SK-N-SH treated with all-trans-retinoic acid at 6 μM for 48 hours (cell line): ENCODE data around the gene RASSF1.

Experiments used
- ATAC-seq: fragments of 200-7000 bp; cut with Tn5 transposase; 3 replicates; pipeline ENCODE4 v1.9.1; 2020; ENCODE audit warnings: mild to moderate bottlenecking, moderate library complexity
- ARNTL ChIP-seq: fragments of 450-650 bp; formaldehyde crosslinking; IDR thresholded peaks from 2 replicates; pipeline ENCODE4 v1.5.0; 2020; ENCODE audit warnings: low read depth, mild to moderate bottlenecking, moderate library complexity, borderline replicate concordance
- BACH2 ChIP-seq: fragments of 250-450 bp; sonication (Bioruptor Pico); IDR thresholded peaks from 2 replicates; pipeline ENCODE4 v1.9.0; 2021; ENCODE audit warnings: mild to moderate bottlenecking, borderline replicate concordance
- CSDC2 ChIP-seq: fragments of 250-450 bp; sonication (Bioruptor Pico); IDR thresholded peaks from 2 replicates; pipeline ENCODE4 v1.5.0; 2020; ENCODE audit warnings: mild to moderate bottlenecking, moderate library complexity
- ESRRG ChIP-seq: fragments of 250-450 bp; sonication (Bioruptor Pico); IDR thresholded peaks from 2 replicates; pipeline ENCODE4 v1.6.1; 2021; ENCODE audit warnings: mild to moderate bottlenecking
- GLIS3 ChIP-seq: fragments of 250-450 bp; sonication (Bioruptor Pico); IDR thresholded peaks from 2 replicates; pipeline ENCODE4 v1.5.0; 2020; ENCODE audit warnings: mild to moderate bottlenecking, moderate library complexity
- ISL1 ChIP-seq: fragments of 250-450 bp; sonication (Bioruptor Pico); IDR thresholded peaks from 2 replicates; pipeline ENCODE4 v2.1.2; 2022; ENCODE audit warnings: mild to moderate bottlenecking, moderate library complexity
- OSR1 ChIP-seq: fragments of 250-450 bp; sonication (Bioruptor Pico); IDR thresholded peaks from 2 replicates; pipeline ENCODE4 v1.8.0; 2022; ENCODE audit warnings: moderate library complexity, mild to moderate bottlenecking, inconsistent platforms
- PPARA ChIP-seq: fragments of 250-450 bp; sonication (Bioruptor Pico); IDR thresholded peaks from 2 replicates; pipeline ENCODE4 v1.5.0; 2020; ENCODE audit warnings: mild to moderate bottlenecking, borderline replicate concordance
- TCF4 ChIP-seq: fragments of 250-450 bp; sonication (Bioruptor Pico); IDR thresholded peaks from 2 replicates; pipeline ENCODE4 v1.8.0; 2021; ENCODE audit warnings: mild to moderate bottlenecking, moderate library complexity, borderline replicate concordance
- TOX ChIP-seq: fragments of 250-450 bp; sonication (Bioruptor Pico); IDR thresholded peaks from 2 replicates; pipeline ENCODE4 v1.8.0; 2021; ENCODE audit warnings: mild to moderate bottlenecking, moderate library complexity, borderline replicate concordance
- ZC3H10 ChIP-seq: fragments of 250-450 bp; sonication (Bioruptor Pico); IDR thresholded peaks from 2 replicates; pipeline ENCODE4 v1.5.1; 2021; ENCODE audit warnings: mild to moderate bottlenecking, moderate library complexity
- ZFP3 ChIP-seq: fragments of 250-450 bp; sonication (Bioruptor Pico); IDR thresholded peaks from 2 replicates; pipeline ENCODE4 v1.5.0; 2020; ENCODE audit warnings: mild to moderate bottlenecking, moderate library complexity
- ZNF565 ChIP-seq: fragments of 450-650 bp; formaldehyde crosslinking; conservative IDR thresholded peaks from 2 replicates; pipeline ENCODE4 v1.5.0; 2020; ENCODE audit warnings: low read depth, mild to moderate bottlenecking, moderate library complexity
- ZNF70 ChIP-seq: fragments of 450-650 bp; formaldehyde crosslinking; IDR thresholded peaks from 2 replicates; pipeline ENCODE4 v1.5.0; 2020; ENCODE audit warnings: mild to moderate bottlenecking, moderate library complexity
- ZNF8 ChIP-seq: fragments of 450-650 bp; formaldehyde crosslinking; IDR thresholded peaks from 2 replicates; pipeline ENCODE4 v1.5.0; 2020; ENCODE audit warnings: mild to moderate bottlenecking, moderate library complexity
- TF ChIP-seq, protein P1 (sequence below): fragments of 250-450 bp; sonication (Bioruptor Pico); IDR thresholded peaks from 2 replicates; pipeline ENCODE4 v1.5.1; 2021; ENCODE audit warnings: mild to moderate bottlenecking, moderate library complexity
- TF ChIP-seq, protein P2 (sequence below): fragments of 250-450 bp; sonication (Bioruptor Pico); IDR thresholded peaks from 2 replicates; pipeline ENCODE4 v1.8.0; 2021; ENCODE audit warnings: low read depth, mild to moderate bottlenecking, moderate library complexity, borderline replicate concordance
- TF ChIP-seq, protein P3 (sequence below): fragments of 250-450 bp; sonication (Bioruptor Pico); IDR thresholded peaks from 2 replicates; pipeline ENCODE4 v1.5.1; 2020; ENCODE audit warnings: low read depth, mild to moderate bottlenecking, moderate library complexity
- TF ChIP-seq, protein P4 (sequence below): fragments of 250-450 bp; sonication (Bioruptor Pico); IDR thresholded peaks from 2 replicates; pipeline ENCODE4 v1.5.0; 2020; ENCODE audit warnings: mild to moderate bottlenecking, moderate library complexity
- TF ChIP-seq, protein P5 (sequence below): fragments of 250-450 bp; sonication (Bioruptor Pico); IDR thresholded peaks from 2 replicates; pipeline ENCODE4 v1.8.0; 2020; ENCODE audit warnings: mild to moderate bottlenecking, moderate library complexity, borderline replicate concordance

Gene RASSF1

DNA sequence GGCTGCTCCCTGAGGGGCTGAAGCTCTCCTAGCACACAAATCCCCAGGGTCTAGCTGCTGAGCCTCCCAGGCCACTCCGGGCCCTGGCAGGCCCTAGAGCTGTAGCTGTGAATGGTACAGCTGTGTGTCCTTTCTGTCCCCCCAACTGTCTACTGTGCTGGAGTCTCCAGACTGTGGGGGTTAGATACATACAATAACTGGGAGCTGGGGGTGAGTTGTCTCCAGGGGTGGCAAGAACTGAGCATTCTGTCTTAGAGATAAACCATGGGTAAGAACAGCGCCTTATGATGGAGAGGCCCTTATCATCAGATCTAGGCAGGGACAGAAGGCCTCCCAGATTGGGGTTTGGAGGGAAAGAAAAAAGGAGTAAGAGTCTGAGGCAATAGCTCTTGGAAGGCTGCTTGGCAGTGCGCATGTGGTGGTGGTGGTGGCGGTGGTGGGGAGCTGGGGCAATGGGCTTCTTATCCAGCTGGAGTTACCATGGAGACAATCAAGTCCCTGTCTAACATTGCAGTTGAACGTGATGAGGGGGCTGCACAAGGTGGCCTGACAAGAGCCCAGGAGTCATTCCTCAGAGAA lies 13.6 kb upstream of the RASSF1 start:
- ATAC-seq: no peak
- TF ChIP-seq ZC3H10 (CRISPR knock-in tag): no peak
- no peak for TF ChIP-seq OSR1 (CRISPR knock-in tag)
- TF ChIP-seq, all 23 proteins: peak for 0

DNA sequence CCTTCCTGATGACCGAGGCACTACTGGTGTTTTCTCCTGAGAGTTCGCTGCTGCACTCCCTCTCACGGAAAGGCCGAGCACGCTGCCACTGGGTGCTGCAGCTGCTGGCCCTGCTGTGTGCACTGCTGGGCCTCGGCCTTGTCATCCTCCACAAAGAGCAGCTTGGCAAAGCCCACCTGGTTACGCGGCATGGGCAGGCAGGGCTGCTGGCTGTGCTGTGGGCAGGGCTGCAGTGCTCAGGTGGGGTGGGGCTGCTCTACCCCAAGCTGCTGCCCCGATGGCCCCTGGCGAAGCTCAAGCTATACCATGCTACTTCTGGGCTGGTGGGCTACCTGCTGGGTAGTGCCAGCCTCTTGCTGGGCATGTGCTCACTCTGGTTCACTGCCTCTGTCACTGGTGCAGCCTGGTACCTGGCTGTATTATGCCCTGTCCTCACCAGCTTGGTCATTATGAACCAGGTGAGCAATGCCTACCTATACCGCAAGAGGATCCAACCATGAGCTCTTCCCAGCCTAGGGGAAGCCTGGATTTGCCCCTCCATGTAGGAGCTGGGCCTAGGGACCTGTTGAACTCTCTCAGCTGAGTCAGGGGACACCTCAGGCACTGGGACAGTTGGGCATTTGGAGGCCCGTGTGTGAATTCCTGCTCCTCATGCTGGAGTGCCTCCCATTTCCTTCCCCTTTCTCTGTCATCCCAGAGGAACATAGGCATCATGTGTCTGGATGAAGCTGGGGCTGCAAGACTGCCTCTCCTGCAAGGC lies 12.8 kb upstream of the RASSF1 start:
- TF ChIP-seq ZNF565 (CRISPR knock-in tag) (no peak), TCF4 (CRISPR knock-in tag) (no peak), ZFP3 (CRISPR knock-in tag) (no peak), ZC3H10 (CRISPR knock-in tag) (no peak), TOX (CRISPR knock-in tag) (no peak), ZNF70 (CRISPR knock-in tag) (no peak), ESRRG (CRISPR knock-in tag) (no peak), GLIS3 (CRISPR knock-in tag) (no peak), ARNTL (no peak), BACH2 (CRISPR knock-in tag) (no peak), ZNF8 (CRISPR knock-in tag) (no peak), CSDC2 (CRISPR knock-in tag) (no peak)
- TF ChIP-seq, protein P1, sequence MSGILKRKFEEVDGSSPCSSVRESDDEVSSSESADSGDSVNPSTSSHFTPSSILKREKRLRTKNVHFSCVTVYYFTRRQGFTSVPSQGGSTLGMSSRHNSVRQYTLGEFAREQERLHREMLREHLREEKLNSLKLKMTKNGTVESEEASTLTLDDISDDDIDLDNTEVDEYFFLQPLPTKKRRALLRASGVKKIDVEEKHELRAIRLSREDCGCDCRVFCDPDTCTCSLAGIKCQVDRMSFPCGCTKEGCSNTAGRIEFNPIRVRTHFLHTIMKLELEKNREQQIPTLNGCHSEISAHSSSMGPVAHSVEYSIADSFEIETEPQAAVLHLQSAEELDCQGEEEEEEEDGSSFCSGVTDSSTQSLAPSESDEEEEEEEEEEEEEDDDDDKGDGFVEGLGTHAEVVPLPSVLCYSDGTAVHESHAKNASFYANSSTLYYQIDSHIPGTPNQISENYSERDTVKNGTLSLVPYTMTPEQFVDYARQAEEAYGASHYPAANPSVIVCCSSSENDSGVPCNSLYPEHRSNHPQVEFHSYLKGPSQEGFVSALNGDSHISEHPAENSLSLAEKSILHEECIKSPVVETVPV (CRISPR knock-in tag): no peak
- TF ChIP-seq, protein P2, sequence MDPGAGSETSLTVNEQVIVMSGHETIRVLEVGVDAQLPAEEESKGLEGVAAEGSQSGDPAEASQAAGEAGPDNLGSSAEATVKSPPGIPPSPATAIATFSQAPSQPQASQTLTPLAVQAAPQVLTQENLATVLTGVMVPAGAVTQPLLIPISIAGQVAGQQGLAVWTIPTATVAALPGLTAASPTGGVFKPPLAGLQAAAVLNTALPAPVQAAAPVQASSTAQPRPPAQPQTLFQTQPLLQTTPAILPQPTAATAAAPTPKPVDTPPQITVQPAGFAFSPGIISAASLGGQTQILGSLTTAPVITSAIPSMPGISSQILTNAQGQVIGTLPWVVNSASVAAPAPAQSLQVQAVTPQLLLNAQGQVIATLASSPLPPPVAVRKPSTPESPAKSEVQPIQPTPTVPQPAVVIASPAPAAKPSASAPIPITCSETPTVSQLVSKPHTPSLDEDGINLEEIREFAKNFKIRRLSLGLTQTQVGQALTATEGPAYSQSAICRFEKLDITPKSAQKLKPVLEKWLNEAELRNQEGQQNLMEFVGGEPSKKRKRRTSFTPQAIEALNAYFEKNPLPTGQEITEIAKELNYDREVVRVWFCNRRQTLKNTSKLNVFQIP (CRISPR knock-in tag): no peak
- TF ChIP-seq, all 23 proteins: peak for 0
- ATAC-seq: no peak

DNA sequence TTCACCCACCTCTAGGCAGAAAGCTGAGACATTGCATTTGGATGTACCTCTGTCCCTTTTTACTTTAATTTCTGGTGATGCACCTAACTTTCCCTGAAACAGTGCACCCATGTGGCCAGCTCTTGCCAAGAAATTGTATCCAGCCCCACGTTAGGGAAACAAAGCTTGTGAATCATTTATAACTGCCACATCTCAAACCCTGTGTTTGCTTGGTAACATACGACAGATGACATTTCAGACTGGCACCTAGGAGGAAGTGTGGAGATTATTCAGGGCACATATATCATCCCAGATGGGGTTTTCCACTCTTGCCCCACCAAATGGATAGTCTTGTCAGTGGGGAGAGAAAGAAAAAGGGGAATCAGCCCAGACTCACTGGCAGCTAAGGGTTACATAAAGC lies 12.1 kb upstream of the RASSF1 start:
- TF ChIP-seq TOX (CRISPR knock-in tag): no peak
- no peak for TF ChIP-seq GLIS3 (CRISPR knock-in tag)
- TF ChIP-seq ARNTL: no peak
- ATAC-seq: no peak

DNA sequence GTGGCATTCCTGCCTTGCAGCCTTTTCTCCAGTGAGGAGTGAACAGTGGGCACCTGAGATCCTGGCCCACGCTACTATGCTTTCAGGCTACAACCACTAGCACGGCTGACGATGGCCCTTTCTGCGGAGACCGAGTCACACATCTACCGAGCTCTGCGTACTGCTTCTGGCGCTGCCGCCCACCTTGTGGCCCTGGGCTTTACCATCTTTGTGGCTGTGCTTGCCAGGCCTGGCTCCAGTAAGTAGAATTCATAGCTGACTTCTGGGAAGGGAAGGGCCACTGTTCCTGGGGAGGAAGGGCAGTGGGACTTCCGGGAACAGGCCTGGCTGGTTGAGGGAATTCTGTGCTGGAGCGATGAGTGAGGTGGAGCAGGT lies 10.7 kb upstream of the RASSF1 start:
- no peak for TF ChIP-seq GLIS3 (CRISPR knock-in tag)
- TF ChIP-seq PPARA (CRISPR knock-in tag): no peak
- TF ChIP-seq ESRRG (CRISPR knock-in tag): no peak
- no peak for TF ChIP-seq ZNF565 (CRISPR knock-in tag)
- TF ChIP-seq ISL1 (CRISPR knock-in tag): no peak
- no peak for ATAC-seq

DNA sequence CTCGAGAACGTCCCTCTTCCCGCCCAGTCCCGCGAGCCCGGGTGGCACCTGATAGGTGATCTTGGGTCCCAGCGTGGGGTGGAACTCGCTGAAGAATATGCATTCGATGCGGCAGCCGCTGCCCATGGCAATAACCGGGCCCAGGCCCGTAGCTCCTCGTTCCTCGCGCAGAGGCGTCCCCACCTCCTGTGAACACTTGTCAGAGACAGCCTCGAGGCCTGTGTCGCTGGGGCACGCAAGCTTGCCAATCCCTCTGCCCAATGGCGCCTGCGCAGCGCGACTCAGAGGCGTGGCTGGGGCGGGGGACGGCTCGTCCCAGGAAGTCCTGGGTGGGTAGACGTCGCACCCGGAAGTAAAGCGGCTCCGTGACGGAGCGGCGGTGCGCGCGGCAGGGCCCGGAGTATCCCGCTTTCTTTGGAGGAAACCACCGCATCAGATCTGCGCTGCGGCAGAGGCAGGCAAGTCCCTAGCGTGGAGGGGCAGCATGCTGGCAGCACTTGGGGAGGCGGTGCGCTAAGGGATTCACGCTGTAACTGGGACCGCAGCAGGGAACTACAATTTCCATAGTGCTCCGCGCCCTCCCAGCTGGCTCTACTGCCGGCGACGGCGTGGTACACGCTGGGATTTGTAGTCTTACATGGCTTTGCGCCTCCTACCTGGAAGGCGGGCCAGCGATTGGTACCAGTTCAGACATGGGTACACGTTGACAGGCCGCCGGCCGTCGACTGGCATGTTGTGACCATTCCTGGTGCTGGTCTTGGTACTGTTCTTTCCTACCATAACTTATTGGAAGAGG lies 10.1 kb upstream of the RASSF1 start, which contains the start of the genes CYB561D2 and NPRL2:
TSS of gene CYB561D2 (plus strand) at position 336 of the 796 bp plus-strand sequence. CDS start 572 bp downstream, outside the sequence.
TSS of gene NPRL2 (minus strand) at position 249 of the 796 bp plus-strand sequence. CDS start at position 126, 123 bp downstream.
- TF ChIP-seq CSDC2 (CRISPR knock-in tag): peak; percentile 31; the same call in 1 of the 2 replicates
- TF ChIP-seq, protein P3, sequence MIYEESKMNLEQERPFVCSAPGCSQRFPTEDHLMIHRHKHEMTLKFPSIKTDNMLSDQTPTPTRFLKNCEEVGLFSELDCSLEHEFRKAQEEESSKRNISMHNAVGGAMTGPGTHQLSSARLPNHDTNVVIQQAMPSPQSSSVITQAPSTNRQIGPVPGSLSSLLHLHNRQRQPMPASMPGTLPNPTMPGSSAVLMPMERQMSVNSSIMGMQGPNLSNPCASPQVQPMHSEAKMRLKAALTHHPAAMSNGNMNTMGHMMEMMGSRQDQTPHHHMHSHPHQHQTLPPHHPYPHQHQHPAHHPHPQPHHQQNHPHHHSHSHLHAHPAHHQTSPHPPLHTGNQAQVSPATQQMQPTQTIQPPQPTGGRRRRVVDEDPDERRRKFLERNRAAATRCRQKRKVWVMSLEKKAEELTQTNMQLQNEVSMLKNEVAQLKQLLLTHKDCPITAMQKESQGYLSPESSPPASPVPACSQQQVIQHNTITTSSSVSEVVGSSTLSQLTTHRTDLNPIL (CRISPR knock-in tag): no peak
- TF ChIP-seq, all 23 proteins: peak for 1

DNA sequence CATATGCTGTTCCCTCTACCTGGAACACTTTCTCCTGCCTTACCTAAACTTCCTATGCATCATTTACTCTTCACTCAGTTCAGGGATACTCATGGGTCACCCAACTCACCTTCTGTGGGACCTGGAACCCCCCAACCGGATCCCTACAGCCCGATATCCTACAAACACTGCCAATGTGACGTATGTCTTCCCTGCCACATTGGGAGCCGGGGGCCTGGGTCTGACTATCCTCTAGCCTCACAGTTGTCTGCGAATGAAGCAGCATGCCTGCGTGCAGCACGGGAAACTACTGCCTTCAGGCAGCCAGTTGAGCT lies 9.5 kb upstream of the RASSF1 start:
- ATAC-seq: no peak
- TF ChIP-seq ISL1 (CRISPR knock-in tag) (no peak), CSDC2 (CRISPR knock-in tag) (no peak), PPARA (CRISPR knock-in tag) (no peak), ESRRG (CRISPR knock-in tag) (no peak), GLIS3 (CRISPR knock-in tag) (no peak)
- TF ChIP-seq, protein P4, sequence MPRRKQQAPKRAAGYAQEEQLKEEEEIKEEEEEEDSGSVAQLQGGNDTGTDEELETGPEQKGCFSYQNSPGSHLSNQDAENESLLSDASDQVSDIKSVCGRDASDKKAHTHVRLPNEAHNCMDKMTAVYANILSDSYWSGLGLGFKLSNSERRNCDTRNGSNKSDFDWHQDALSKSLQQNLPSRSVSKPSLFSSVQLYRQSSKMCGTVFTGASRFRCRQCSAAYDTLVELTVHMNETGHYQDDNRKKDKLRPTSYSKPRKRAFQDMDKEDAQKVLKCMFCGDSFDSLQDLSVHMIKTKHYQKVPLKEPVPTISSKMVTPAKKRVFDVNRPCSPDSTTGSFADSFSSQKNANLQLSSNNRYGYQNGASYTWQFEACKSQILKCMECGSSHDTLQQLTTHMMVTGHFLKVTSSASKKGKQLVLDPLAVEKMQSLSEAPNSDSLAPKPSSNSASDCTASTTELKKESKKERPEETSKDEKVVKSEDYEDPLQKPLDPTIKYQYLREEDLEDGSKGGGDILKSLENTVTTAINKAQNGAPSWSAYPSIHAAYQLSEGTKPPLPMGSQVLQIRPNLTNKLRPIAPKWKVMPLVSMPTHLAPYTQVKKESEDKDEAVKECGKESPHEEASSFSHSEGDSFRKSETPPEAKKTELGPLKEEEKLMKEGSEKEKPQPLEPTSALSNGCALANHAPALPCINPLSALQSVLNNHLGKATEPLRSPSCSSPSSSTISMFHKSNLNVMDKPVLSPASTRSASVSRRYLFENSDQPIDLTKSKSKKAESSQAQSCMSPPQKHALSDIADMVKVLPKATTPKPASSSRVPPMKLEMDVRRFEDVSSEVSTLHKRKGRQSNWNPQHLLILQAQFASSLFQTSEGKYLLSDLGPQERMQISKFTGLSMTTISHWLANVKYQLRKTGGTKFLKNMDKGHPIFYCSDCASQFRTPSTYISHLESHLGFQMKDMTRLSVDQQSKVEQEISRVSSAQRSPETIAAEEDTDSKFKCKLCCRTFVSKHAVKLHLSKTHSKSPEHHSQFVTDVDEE (CRISPR knock-in tag): no peak
- TF ChIP-seq, protein P5, sequence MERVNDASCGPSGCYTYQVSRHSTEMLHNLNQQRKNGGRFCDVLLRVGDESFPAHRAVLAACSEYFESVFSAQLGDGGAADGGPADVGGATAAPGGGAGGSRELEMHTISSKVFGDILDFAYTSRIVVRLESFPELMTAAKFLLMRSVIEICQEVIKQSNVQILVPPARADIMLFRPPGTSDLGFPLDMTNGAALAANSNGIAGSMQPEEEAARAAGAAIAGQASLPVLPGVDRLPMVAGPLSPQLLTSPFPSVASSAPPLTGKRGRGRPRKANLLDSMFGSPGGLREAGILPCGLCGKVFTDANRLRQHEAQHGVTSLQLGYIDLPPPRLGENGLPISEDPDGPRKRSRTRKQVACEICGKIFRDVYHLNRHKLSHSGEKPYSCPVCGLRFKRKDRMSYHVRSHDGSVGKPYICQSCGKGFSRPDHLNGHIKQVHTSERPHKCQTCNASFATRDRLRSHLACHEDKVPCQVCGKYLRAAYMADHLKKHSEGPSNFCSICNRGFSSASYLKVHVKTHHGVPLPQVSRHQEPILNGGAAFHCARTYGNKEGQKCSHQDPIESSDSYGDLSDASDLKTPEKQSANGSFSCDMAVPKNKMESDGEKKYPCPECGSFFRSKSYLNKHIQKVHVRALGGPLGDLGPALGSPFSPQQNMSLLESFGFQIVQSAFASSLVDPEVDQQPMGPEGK (CRISPR knock-in tag): no peak

More for the DNA sequence above, 10.1 kb upstream of the RASSF1 start, which contains the start of the genes CYB561D2 and NPRL2:
- ATAC-seq: peak; percentile 93
